ENCODE results near the gene GRB10.

DNA sequence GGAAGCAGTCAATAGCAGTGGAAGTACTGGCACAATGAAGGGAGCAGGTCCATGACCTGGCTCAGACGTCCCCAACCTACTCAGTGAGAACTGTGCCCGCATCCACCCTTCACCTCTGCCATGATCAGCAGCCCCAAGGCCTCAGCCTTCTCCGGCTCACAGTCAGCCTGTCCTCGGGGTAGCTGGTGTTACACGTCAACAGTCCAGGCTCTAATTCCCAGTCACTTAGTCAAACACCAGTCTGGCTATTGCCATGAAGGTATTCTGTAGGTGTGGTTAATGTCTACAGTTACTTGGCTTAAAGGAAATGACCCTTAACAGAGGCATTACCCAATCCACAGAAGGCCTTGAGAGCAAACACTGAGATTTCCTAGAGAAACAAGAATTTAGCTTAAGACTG, 49.1 kb downstream of the GRB10 start:
- TF ChIP-seq CTCF (IDR thresholded peaks at IDR 0.05): no peak
- no peak for TF ChIP-seq POLR2A (IDR thresholded peaks at IDR 0.05; ENCODE audit: low read depth)
- TF ChIP-seq EP300 (IDR thresholded peaks at IDR 0.05): no peak
- TF ChIP-seq POLR2AphosphoS5 (IDR thresholded peaks at IDR 0.05): no peak
